Measurements from ENCODE around the gene C2orf66.

- no peak for TF ChIP-seq CTCF (IDR thresholded peaks at IDR 0.05)
- TF ChIP-seq POLR2A (IDR thresholded peaks at IDR 0.05) = no peak
These were observed 21.5 kb upstream of the C2orf66 start for GRCh38 chr2:196830701-196831100.
